Smooth muscle cell (in vitro differentiated cells): ENCODE data around the gene KIZ. TPM values are rescaled to one million over a fixed set of nuclear protein-coding genes. Genes with fewer than 3 reads are reported as not detected.

Experiments used
- DNase-seq: peaks from one replicate; lab custom pipeline; 2025; ENCODE audit not compliant: unreplicated experiment; lab: John Stamatoyannopoulos, UW
- H2AFZ ChIP-seq: fragments of 200-600 bp; sonication (generic); 2 replicates; pipeline ENCODE4 v1.6.0; 2016; ENCODE audit warnings: antibody characterized with exemption, low read depth, mild to moderate bottlenecking
- H3F3A ChIP-seq: fragments of 200-600 bp; sonication (generic); 2 replicates; pipeline ENCODE4 v1.6.0; 2017; ENCODE audit warnings: antibody characterized with exemption, low read depth
- H3K27ac ChIP-seq: fragments of 200-600 bp; sonication (generic); 2 replicates; pipeline ENCODE4 v1.5.1; 2016; ENCODE audit warnings: low read depth, mild to moderate bottlenecking
- H3K27me3 ChIP-seq: fragments of 200-600 bp; sonication (generic); 2 replicates; pipeline ENCODE4 v1.6.1; 2016; ENCODE audit warnings: low read depth, mild to moderate bottlenecking
- H3K36me3 ChIP-seq: fragments of 200-600 bp; sonication (generic); 2 replicates; pipeline ENCODE4 v1.5.1; 2016; ENCODE audit warnings: low read depth
- H3K4me1 ChIP-seq: fragments of 200-600 bp; sonication (generic); 2 replicates; pipeline ENCODE4 v1.5.1; 2016; ENCODE audit warnings: low read depth
- H3K4me2 ChIP-seq: fragments of 200-600 bp; sonication (generic); 2 replicates; pipeline ENCODE4 v1.6.0; 2016; ENCODE audit warnings: mild to moderate bottlenecking
- H3K4me3 ChIP-seq: fragments of 200-600 bp; sonication (generic); 2 replicates; pipeline ENCODE4 v1.5.1; 2016; ENCODE audit warnings: mild to moderate bottlenecking
- H3K79me2 ChIP-seq: fragments of 200-600 bp; sonication (generic); 2 replicates; pipeline ENCODE4 v1.6.0; 2016; ENCODE audit warnings: low read depth, mild to moderate bottlenecking
- H3K9ac ChIP-seq: fragments of 200-600 bp; sonication (generic); 2 replicates; pipeline ENCODE4 v1.6.0; 2016; ENCODE audit warnings: low read depth
- H3K9me3 ChIP-seq: fragments of 200-600 bp; sonication (generic); replicated peaks from 2 replicates; pipeline ENCODE4 v1.5.1; 2016; ENCODE audit warnings: low read depth
- H4K20me1 ChIP-seq: fragments of 200-600 bp; sonication (generic); 2 replicates; pipeline ENCODE4 v1.6.0; 2016; ENCODE audit warnings: low read depth
- WGBS: methylation state at CpG from one replicate; pipeline ENCODE4 v1.1.7; 2016; ENCODE audit warnings: low lambda C conversion rate; 5-methylcytosine and 5-hydroxymethylcytosine counted together
- polyA plus RNA-seq: library from polyadenylated mRNA; unstranded; fragments of >200 nt; fragmentation: Nextera tagmentation; extraction: Ambion mirVana; gene quantifications from 2 replicates; pipeline ENCODE4 v1.2.1, GENCODE V29; 2016
- total RNA-seq: library from RNA; depleted of rRNA; stranded (reverse); fragments of >200 nt; gene quantifications from 2 replicates; pipeline ENCODE4 v1.2.3, GENCODE V29; 2014
- TF ChIP-seq, protein P1 (sequence below): fragments of 200-600 bp; sonication (generic); IDR thresholded peaks from 2 replicates; pipeline ENCODE4 v1.5.1; 2017; ENCODE audit warnings: borderline replicate concordance, mild to moderate bottlenecking, antibody characterized with exemption; ENCODE audit not compliant: insufficient read depth, poor library complexity, severe bottlenecking

KIZ gene
- total and polyA plus RNA-seq, 2 experiments from 2014 or later = 19.2 to 20.9 TPM

DNA sequence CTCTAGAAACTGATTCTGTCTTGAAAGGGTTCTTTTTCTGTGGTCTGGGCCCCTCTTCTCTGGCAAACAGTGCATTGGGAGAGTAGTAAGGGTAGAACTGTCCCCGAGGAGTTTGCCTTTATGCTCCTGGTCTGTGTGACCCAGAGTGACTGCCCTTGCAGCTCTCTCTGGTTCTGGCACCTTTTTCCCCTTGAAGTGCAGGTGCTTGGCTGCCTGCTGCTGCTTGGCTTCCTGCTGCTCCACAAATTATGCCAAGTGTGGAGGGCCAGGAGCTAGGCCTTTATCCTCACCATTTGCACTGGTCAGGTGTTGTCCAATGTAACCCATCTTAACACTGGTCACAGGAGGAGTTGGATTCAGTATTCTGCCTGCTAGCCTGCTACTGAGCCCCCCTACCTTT lies 11.2 kb downstream of the KIZ start:
- no peaks in the 10 kb centered on the region for H3K9me3 ChIP-seq
- H3F3A ChIP-seq = no peaks in the 10 kb centered on the region
- no peaks in the 10 kb centered on the region for H3K79me2 ChIP-seq
- TF ChIP-seq, protein P1, sequence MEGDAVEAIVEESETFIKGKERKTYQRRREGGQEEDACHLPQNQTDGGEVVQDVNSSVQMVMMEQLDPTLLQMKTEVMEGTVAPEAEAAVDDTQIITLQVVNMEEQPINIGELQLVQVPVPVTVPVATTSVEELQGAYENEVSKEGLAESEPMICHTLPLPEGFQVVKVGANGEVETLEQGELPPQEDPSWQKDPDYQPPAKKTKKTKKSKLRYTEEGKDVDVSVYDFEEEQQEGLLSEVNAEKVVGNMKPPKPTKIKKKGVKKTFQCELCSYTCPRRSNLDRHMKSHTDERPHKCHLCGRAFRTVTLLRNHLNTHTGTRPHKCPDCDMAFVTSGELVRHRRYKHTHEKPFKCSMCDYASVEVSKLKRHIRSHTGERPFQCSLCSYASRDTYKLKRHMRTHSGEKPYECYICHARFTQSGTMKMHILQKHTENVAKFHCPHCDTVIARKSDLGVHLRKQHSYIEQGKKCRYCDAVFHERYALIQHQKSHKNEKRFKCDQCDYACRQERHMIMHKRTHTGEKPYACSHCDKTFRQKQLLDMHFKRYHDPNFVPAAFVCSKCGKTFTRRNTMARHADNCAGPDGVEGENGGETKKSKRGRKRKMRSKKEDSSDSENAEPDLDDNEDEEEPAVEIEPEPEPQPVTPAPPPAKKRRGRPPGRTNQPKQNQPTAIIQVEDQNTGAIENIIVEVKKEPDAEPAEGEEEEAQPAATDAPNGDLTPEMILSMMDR = no peak
- 90% methylated on average over 1 of the region's 1 CpG for WGBS
- no peak overlapping the region for H3K27ac ChIP-seq
- no peaks in the 10 kb centered on the region for H3K27me3 ChIP-seq
- H2AFZ ChIP-seq = no peak overlapping the region
- H3K4me2 ChIP-seq = no peak overlapping the region
- no peak overlapping the region for H3K9ac ChIP-seq
- H4K20me1 ChIP-seq = no peaks in the 10 kb centered on the region
- H3K36me3 ChIP-seq = no peaks in the 10 kb centered on the region
- no peaks in the 10 kb centered on the region for H3K4me1 ChIP-seq
- no peak overlapping the region for H3K4me3 ChIP-seq
- DNase-seq = no peak

DNA sequence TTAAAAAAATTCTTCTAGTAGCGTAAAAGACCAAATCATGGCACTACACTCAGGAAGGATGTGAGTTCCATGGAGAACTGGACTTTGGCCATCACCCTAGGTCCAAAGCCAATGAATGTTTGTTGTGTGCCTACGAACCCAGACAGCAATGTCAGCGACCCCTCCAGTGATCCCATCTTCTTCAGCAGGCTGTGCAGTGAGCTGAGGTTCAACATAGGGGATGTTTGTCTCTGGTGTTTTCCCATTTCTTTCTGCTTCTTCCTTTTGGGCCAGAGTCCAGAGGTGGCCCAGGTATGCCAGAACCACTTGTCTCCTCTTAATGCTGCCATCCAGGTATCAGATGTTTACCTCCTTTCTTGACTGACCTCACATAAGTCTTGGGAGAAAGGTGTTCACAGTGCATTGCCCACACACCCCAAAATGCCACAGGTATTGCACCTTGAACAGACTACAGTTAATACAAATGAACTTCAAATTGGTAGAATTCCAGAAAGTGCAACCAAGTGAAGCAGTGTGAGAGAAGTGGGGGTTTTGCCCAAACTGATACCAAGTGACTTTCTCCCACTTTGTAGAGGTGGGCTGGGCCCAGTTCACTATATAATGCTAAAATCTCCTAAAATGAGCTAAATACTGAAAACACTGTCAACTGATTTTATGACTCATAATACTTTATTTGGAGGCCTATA lies 14.1 kb downstream of the KIZ start:
- no peaks in the 10 kb centered on the region for H3K9me3 ChIP-seq
- H3K4me2 ChIP-seq = no peak overlapping the region
- no peak overlapping the region for H3K27ac ChIP-seq
- TF ChIP-seq, protein P1 = no peak
- DNase-seq = no peak
- no peaks in the 10 kb centered on the region for H3K4me1 ChIP-seq
- H3K36me3 ChIP-seq = no peaks in the 10 kb centered on the region
- no peaks in the 10 kb centered on the region for H3F3A ChIP-seq
- 64% methylated on average over 3 of the region's 3 CpGs for WGBS
- H4K20me1 ChIP-seq = no peaks in the 10 kb centered on the region
- H3K27me3 ChIP-seq = no peaks in the 10 kb centered on the region
- no peak overlapping the region for H2AFZ ChIP-seq
- H3K79me2 ChIP-seq = no peaks in the 10 kb centered on the region
- H3K4me3 ChIP-seq = no peak overlapping the region
- no peak overlapping the region for H3K9ac ChIP-seq

DNA sequence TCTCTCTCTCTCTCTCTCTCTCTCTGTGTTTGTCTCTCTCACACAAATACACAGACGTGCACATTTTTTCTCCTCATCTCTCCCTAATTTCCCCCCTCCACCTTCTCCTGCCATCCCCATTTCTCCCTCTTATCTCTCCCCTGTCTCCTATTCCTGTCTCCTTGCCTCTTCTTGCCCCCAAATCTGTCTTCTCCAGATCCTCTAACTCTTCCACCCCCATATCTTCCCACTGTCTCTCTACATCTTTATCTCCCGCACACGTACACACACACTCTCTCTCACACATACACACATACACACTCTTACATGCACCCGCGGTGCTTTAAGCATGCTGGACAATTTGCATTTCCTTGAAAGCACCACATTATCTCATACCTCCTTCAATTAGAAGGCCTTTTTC lies 15.9 kb downstream of the KIZ start:
- H3K79me2 ChIP-seq = no peaks in the 10 kb centered on the region
- no peaks in the 10 kb centered on the region for H3K36me3 ChIP-seq
- H3K27ac ChIP-seq = no peak overlapping the region
- WGBS = 89% methylated on average over 5 of the region's 5 CpGs
- H3K4me1 ChIP-seq = no peaks in the 10 kb centered on the region
- no peaks in the 10 kb centered on the region for H4K20me1 ChIP-seq
- no peak overlapping the region for H3K4me3 ChIP-seq
- no peak for DNase-seq
- H3K9me3 ChIP-seq = no peaks in the 10 kb centered on the region
- H2AFZ ChIP-seq = no peak overlapping the region
- no peaks in the 10 kb centered on the region for H3K27me3 ChIP-seq
- no peak overlapping the region for H3K4me2 ChIP-seq
- no peak overlapping the region for H3K9ac ChIP-seq
- H3F3A ChIP-seq = no peaks in the 10 kb centered on the region
- TF ChIP-seq, protein P1 = no peak
